GM12875 (cell line): ENCODE results near the gene SPPL2B.

ENCODE experiments used
- H3K4me3 ChIP-seq: one replicate; pipeline ENCODE4 v1.5.1; 2011; ENCODE audit warnings: low read depth, low read length, control low read depth
- TF ChIP-seq, protein P1 (sequence below): IDR thresholded peaks from 2 replicates; pipeline ENCODE4 v1.5.1; 2011; ENCODE audit warnings: low read depth, mild to moderate bottlenecking, control low read depth, inconsistent platforms, low read length, moderate library complexity, borderline replicate concordance; ENCODE audit not compliant: insufficient read depth

The SPPL2B gene

GRCh38 chr19:2330632-2331284 lies 2.3 kb downstream of the SPPL2B start:
- H3K4me3 ChIP-seq, result no peak overlapping the region
- TF ChIP-seq, protein P1, sequence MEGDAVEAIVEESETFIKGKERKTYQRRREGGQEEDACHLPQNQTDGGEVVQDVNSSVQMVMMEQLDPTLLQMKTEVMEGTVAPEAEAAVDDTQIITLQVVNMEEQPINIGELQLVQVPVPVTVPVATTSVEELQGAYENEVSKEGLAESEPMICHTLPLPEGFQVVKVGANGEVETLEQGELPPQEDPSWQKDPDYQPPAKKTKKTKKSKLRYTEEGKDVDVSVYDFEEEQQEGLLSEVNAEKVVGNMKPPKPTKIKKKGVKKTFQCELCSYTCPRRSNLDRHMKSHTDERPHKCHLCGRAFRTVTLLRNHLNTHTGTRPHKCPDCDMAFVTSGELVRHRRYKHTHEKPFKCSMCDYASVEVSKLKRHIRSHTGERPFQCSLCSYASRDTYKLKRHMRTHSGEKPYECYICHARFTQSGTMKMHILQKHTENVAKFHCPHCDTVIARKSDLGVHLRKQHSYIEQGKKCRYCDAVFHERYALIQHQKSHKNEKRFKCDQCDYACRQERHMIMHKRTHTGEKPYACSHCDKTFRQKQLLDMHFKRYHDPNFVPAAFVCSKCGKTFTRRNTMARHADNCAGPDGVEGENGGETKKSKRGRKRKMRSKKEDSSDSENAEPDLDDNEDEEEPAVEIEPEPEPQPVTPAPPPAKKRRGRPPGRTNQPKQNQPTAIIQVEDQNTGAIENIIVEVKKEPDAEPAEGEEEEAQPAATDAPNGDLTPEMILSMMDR, result no peak

GRCh38 chr19:2331601-2332246 lies 3.2 kb downstream of the SPPL2B start:
- no peak overlapping the region for H3K4me3 ChIP-seq

DNA sequence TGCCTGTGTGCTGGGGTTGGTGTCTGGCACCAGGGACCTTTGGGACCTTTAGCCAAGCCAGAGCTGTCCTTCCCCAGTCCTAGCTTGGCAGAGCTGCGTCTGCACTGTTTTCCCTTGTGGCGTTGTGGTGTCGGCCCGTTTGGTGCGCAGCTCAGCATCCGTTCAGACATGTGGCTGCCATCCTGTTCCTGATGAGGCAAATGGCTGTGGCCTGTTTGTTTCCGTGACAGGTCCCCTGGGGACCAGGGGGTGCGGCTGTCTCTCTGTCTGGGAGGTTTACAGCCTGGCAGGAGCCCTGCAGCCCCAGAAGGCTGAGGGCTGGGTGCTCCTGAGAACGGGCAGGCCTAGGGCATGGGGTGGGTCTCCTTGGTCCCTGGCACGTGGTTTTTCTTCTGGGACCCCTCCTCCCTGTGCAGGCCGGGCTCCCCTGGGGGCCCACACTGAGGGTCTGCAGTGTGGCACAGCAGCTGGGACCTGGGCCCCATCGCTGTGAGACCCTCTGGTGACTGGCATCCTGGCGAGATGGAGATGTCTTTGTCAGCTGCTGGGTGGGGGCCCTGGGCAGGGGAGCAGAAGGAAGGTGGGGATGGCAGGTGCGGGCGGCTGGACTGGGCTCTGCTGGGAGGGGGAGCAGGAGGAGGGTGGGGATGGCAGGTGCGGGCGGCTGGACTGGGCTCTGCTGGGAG lies 4.0 kb downstream of the SPPL2B start:
- peak overlapping the region; percentile 6 for H3K4me3 ChIP-seq

More at GRCh38 chr19:2331601-2332246, 3.2 kb downstream of the SPPL2B start:
- TF ChIP-seq, protein P1, result no peak

GRCh38 chr19:2333027-2333806 lies 4.7 kb downstream of the SPPL2B start:
- TF ChIP-seq, protein P1, result no peak
- no peak overlapping the region for H3K4me3 ChIP-seq

More for the DNA sequence above, 4.0 kb downstream of the SPPL2B start:
- TF ChIP-seq, protein P1, result no peak

DNA sequence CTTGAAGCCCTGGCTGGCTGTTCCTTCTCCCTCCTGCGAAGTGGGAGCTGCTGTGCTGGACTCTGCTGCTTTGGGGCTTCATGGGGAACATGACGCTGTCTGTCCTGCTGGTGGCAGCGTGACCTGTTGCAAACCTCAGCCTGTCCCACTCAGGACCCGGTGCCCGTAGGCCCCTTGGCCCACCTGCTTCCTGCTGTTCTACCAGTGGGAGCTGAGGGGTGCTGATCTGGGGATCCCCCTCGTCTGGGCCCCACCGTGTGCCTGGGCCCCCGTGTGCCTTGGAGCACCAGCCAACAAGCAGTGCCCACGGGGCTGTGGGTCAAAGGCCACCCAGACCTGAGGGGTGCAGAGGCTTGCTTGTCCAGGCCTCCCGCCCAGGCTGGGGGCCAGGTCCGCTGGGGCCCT lies 5.3 kb downstream of the SPPL2B start:
- no peak overlapping the region for H3K4me3 ChIP-seq
- TF ChIP-seq, protein P1, result no peak

GRCh38 chr19:2334426-2334825 lies 5.9 kb downstream of the SPPL2B start:
- no peak overlapping the region for H3K4me3 ChIP-seq
- TF ChIP-seq, protein P1, result no peak
